ENCODE data around the gene APC2.

Gene APC2

GRCh38 chr19:1447504-1447903, 2.4 kb upstream of the APC2 start:
- DNase-seq, result no peak

- DNase-seq, result no peak
These were observed 2.0 kb upstream of the APC2 start for GRCh38 chr19:1447944-1448343.

- peak; percentile 16 to 30 for DNase-seq
These were observed 1.1 kb downstream of the APC2 start for GRCh38 chr19:1450735-1451731.

GRCh38 chr19:1451916-1452801, 2.2 kb downstream of the APC2 start:
- peak; percentile 54 to 56 for DNase-seq

GRCh38 chr19:1452802-1453524, 3.0 kb downstream of the APC2 start:
- no peak for DNase-seq

- DNase-seq, result peak; percentile 89 to 93
These were observed 3.8 kb downstream of the APC2 start for GRCh38 chr19:1453525-1454364.

- DNase-seq, result no peak
These were observed 5.0 kb downstream of the APC2 start for GRCh38 chr19:1455002-1455335.

GRCh38 chr19:1455336-1456120, 5.6 kb downstream of the APC2 start:
- no peak for DNase-seq

GRCh38 chr19:1456121-1456900, 6.4 kb downstream of the APC2 start:
- no peak for DNase-seq

- no peak for DNase-seq
These were observed 7.3 kb downstream of the APC2 start for GRCh38 chr19:1457031-1457739.

- DNase-seq, result no peak
These were observed 8.0 kb downstream of the APC2 start for GRCh38 chr19:1457892-1458291.

- no peak for DNase-seq
These were observed 9.6 kb downstream of the APC2 start for GRCh38 chr19:1459479-1459878.

GRCh38 chr19:1460033-1460995, 10.4 kb downstream of the APC2 start:
- no peak for DNase-seq

GRCh38 chr19:1461862-1462261, 11.9 kb downstream of the APC2 start:
- no peak for DNase-seq

GRCh38 chr19:1465191-1466016, 15.5 kb downstream of the APC2 start:
- DNase-seq, result no peak

- DNase-seq, result no peak
These were observed 16.1 kb downstream of the APC2 start for GRCh38 chr19:1466018-1466460.

GRCh38 chr19:1466461-1467214, 16.7 kb downstream of the APC2 start:
- no peak for DNase-seq
